ENCODE measurements around the gene DAPL1. TPM values are rescaled to one million over a fixed set of nuclear protein-coding genes. Genes with fewer than 3 reads are reported as not detected.

DAPL1 gene
- total RNA-seq, 3 donors from 2014 or later, result not detected

DNA sequence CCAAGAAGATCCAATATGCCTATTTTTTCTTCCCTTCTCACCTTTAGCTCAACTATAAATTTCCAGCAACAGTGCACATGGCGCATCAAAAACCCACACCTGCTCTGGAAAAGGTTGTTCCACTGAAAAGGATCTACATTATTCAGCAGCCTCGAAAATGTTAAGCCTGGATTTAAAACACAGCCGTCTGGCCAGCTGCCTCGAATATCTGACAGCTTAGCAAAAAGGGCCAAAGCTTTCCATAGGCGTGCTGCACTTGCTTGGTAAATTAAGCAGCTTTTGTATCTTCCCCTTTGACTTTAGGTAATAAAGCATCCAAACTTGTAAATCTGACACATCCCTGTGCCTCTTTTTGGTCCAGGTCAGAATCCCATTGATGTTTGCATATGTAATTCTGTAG, 20.5 kb downstream of the DAPL1 start:
- intact Hi-C loops (cut with DNase I; ENCODE audit: low total_unique reads), result no loop called here
- TF ChIP-seq, protein P1, sequence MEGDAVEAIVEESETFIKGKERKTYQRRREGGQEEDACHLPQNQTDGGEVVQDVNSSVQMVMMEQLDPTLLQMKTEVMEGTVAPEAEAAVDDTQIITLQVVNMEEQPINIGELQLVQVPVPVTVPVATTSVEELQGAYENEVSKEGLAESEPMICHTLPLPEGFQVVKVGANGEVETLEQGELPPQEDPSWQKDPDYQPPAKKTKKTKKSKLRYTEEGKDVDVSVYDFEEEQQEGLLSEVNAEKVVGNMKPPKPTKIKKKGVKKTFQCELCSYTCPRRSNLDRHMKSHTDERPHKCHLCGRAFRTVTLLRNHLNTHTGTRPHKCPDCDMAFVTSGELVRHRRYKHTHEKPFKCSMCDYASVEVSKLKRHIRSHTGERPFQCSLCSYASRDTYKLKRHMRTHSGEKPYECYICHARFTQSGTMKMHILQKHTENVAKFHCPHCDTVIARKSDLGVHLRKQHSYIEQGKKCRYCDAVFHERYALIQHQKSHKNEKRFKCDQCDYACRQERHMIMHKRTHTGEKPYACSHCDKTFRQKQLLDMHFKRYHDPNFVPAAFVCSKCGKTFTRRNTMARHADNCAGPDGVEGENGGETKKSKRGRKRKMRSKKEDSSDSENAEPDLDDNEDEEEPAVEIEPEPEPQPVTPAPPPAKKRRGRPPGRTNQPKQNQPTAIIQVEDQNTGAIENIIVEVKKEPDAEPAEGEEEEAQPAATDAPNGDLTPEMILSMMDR (IDR thresholded peaks at IDR 0.05), result no peak
- TF ChIP-seq POLR2A (IDR thresholded peaks at IDR 0.05) (no peak), POLR2AphosphoS5 (IDR thresholded peaks at IDR 0.05) (no peak)
- Histone ChIP-seq H3K4me1 (no peaks in the 10 kb centered on the region), H3K27ac (no peak overlapping the region), H3K9me3 (no peaks in the 10 kb centered on the region), H3K27me3 (no peaks in the 10 kb centered on the region), H3K36me3 (no peaks in the 10 kb centered on the region), H3K4me3 (no peak overlapping the region)
- no peak for DNase-seq (ENCODE audit: low spot score in 2 of 2)

DNA sequence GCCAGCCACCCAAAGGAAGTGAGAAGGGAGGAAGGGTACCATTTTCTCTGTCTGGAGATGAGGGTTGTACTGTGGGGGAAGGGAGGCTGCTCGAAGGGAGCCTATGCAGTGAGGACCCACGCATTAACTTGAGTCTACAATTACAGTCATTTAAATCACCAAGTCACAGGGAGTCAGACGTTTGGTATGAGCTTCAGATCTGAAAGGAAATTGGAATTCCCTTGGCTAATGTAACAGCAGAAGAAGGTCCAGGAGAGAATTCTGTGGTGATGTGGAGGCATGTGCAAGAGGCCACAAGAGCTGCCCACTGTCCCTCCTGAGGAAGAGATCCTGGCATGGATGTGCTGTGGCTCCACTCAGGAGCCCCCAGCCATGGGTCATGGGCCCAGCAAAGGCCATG, 22.5 kb downstream of the DAPL1 start:
- no peak for TF ChIP-seq POLR2AphosphoS5 (IDR thresholded peaks at IDR 0.05)
- TF ChIP-seq, protein P1 (IDR thresholded peaks at IDR 0.05), result no peak
- TF ChIP-seq POLR2A (IDR thresholded peaks at IDR 0.05), result no peak
- no peaks in the 10 kb centered on the region for H3K9me3 ChIP-seq
- DNase-seq (ENCODE audit: low spot score in 2 of 2), result no peak
- no peaks in the 10 kb centered on the region for H3K4me1 ChIP-seq
- no peaks in the 10 kb centered on the region for H3K36me3 ChIP-seq
- intact Hi-C loops (cut with DNase I; ENCODE audit: low total_unique reads), result no loop called here
- H3K27ac ChIP-seq, result no peak overlapping the region
- no peaks in the 10 kb centered on the region for H3K27me3 ChIP-seq
- no peak overlapping the region for H3K4me3 ChIP-seq

DNA sequence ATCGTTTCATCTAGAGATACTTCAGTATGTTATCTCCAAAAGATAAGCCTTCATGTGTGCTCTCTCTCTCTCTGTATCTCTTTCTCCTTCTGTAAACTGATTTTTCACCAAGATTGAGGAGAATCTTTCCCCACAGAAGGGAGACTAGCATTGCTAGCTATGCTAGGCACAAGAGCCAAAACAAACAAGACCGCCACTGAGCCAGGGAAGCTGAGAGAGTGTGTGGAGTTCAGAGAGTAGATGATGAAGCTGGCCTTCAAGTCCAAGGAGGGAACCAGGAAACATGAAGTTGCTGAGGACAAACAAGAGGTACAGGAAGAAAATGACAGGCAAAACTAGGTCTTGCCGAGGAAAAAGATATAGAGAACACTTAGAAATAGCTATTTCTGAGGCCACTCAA, 23.4 kb downstream of the DAPL1 start:
- Histone ChIP-seq H3K36me3 (no peaks in the 10 kb centered on the region), H3K4me1 (no peaks in the 10 kb centered on the region), H3K4me3 (no peak overlapping the region), H3K9me3 (no peaks in the 10 kb centered on the region), H3K27me3 (no peaks in the 10 kb centered on the region), H3K27ac (no peak overlapping the region)
- TF ChIP-seq POLR2A (IDR thresholded peaks at IDR 0.05) (no peak), POLR2AphosphoS5 (IDR thresholded peaks at IDR 0.05) (no peak)
- TF ChIP-seq, protein P1 (IDR thresholded peaks at IDR 0.05), result no peak
- no peak for DNase-seq (ENCODE audit: low spot score in 2 of 2)
- intact Hi-C loops (cut with DNase I; ENCODE audit: low total_unique reads), result no loop called here

DNA sequence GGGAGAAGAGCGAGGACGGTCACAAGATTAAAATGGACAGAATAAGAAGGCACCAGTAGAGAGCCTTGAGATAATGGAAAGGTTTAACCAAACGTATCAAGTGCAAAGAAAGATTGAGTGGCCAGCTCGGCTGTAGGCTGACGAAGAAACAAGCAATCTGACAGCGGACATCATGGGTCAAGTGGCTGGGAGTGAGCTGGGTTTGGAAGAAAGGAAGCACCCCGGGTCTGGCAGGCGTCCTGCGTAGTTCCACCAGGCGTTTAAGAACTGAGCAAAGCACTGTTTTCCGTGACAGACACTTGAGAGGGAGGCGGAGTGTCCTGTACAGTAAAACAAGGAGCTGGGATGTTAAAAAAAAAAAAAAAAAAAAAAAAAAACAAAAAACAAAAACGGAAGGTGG, 27.1 kb downstream of the DAPL1 start:
- no peaks in the 10 kb centered on the region for H3K9me3 ChIP-seq
- TF ChIP-seq POLR2AphosphoS5 (IDR thresholded peaks at IDR 0.05) (no peak), POLR2A (IDR thresholded peaks at IDR 0.05) (no peak)
- TF ChIP-seq, protein P1 (IDR thresholded peaks at IDR 0.05), result no peak
- no peak overlapping the region for H3K27ac ChIP-seq
- DNase-seq (ENCODE audit: low spot score in 2 of 2), result no peak
- H3K4me3 ChIP-seq, result no peak overlapping the region
- intact Hi-C loops (cut with DNase I; ENCODE audit: low total_unique reads), result no loop called here
- no peaks in the 10 kb centered on the region for H3K27me3 ChIP-seq
- no peaks in the 10 kb centered on the region for H3K4me1 ChIP-seq
- H3K36me3 ChIP-seq, result no peaks in the 10 kb centered on the region

DNA sequence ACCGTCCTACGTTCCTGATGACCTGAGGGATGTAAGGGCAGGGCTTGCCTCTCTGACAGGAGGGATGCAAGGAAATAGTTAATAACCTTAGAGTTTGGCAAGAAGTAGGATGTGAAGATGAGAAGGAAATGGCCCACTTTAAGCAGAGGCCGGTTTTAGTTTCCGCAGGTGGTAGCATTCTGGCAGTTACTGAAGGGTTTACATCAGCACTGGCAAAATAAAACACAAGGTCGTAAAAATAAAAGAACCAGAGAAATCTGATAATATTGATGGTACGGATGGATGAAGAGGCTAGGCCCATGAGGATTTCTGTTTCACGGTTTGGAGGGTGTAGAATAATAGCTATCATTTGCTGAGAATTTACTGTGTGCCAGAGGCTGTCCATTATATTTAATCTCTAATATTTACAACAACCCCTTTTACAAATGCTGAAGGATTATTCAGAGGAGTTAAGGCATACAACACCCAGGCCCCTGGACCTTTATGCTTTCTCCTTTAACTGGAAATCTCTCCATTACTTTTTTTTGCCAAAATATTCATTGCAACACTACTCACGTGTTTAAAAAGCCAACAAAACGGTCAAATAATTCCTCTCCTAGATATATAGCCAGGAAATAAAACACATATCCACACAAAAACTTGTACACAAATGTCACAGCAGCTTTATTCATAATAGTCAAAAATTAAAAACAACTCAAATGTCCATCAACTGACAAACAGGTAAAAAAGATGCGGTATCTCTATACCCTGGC, 28.5 kb downstream of the DAPL1 start:
- Histone ChIP-seq H3K27ac (no peak overlapping the region), H3K36me3 (no peaks in the 10 kb centered on the region), H3K27me3 (no peaks in the 10 kb centered on the region), H3K4me1 (peaks cover 0 to 2% of the 10 kb centered on the region in 2 donors), H3K9me3 (no peaks in the 10 kb centered on the region), H3K4me3 (no peak overlapping the region)
- intact Hi-C loops (cut with DNase I; ENCODE audit: low total_unique reads), result no loop called here
- TF ChIP-seq POLR2A (IDR thresholded peaks at IDR 0.05) (no peak), POLR2AphosphoS5 (IDR thresholded peaks at IDR 0.05) (no peak)
- TF ChIP-seq, protein P1 (IDR thresholded peaks at IDR 0.05), result no peak
- no peak for DNase-seq (ENCODE audit: low spot score in 2 of 2)

Data from breast epithelium (tissue), 4 donors.